ENCODE data around the gene ITGA2.
"Not testable (repeated sequence)": the region's sequence is repeated elsewhere in the genome, so short reads cannot be mapped to it uniquely, and the experiment has no call there.

ITGA2 gene

GRCh38 chr5:53109443-53110127 lies 120.4 kb downstream of the ITGA2 start, which contains the start of gene MOCS2:
TSS of gene MOCS2 (minus strand) at chr5:53109757. CDS start at chr5:53107174, 2,583 bp downstream.
- DNase-seq, result peak; percentile 93

DNA sequence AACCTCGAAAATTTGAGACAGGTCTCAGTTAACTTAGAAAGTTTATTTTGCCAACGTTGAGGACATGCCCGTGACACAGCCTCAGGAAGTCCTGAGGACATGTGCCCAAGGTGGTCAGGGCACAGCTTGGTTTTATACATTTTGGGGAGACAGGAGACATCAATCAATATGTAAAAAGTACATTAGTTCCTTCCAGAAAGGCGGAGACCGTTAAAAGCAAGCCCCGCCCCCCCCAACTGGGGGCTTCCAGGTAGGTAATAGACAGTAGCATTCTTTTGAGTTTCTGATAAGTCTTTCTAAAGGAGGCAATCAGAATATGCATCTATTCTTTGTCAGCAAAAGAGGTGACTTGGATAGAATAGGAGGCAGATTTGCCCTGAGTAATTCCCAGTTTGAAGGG lies 121.0 kb downstream of the ITGA2 start:
- DNase-seq, result no peak

GRCh38 chr5:53111139-53111538 lies 122.0 kb downstream of the ITGA2 start:
- DNase-seq, result no peak

GRCh38 chr5:53112307-53112706 lies 123.2 kb downstream of the ITGA2 start:
- not testable (repeated sequence) for DNase-seq

DNA sequence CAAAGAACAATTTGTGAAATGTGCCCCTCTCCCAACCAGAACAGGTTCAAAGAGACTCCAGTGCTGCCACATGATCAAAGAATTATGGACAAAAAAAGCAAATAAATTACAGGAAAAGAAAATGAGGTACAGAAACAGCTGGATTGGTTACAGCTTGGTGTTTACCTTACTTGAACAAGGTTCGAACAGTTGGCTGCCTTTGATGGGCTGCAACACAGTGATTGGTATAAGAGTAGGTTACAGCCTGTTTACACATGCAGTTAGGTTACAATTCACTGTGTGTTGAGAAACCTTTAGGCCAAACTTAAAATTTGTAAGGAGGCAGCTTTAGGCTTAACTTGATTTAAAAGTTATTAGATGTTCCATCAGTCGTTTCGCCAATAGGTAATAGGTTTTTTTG lies 123.8 kb downstream of the ITGA2 start:
- no peak for DNase-seq

- no peak for DNase-seq
Measured at GRCh38 chr5:53113947-53114346, 124.8 kb downstream of the ITGA2 start.

GRCh38 chr5:53114988-53115387 lies 125.8 kb downstream of the ITGA2 start:
- DNase-seq, result no peak

- no peak for DNase-seq
Measured at GRCh38 chr5:53116597-53116996, 127.4 kb downstream of the ITGA2 start.

DNA sequence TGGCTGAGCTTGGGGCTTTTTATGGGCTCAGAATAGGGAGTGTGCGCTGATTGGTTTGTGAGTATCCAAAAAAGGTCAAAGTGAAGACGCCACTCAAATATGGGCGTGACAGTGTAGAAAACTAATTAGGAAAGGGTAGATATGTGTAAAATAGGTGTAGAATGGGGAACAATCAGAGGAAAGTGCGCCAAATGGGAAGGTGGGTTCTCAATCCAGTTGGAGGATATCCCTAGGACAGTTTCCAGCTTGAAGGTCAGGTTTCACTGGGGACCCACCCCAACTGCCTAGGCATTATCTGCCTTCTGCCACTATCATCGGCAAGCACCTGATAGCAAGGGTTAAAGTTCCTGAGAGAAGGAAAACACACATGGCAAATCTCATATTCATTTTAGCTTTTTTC lies 129.7 kb downstream of the ITGA2 start:
- DNase-seq, result no peak

GRCh38 chr5:53120165-53120564 lies 131.0 kb downstream of the ITGA2 start:
- no peak for DNase-seq

DNA sequence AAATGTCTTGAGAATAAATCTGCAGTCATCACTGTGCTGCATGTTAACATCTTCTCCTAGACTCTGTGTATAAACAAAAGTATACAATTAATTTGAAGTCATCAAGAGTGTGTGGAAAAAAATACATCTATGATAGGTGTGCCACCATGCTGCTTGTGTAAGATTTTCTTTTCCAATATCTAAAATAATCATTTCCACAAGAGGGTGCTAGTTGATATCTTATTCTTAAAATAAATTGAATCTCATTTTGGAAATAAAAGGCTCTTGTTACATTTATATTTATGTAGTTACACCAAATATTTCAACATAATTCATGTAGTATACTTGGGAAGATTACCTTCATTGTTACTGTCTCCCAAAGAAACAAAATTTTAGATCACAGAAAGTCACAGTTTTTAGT lies 134.6 kb downstream of the ITGA2 start:
- DNase-seq, result no peak

- DNase-seq, result no peak
Measured at GRCh38 chr5:53126521-53126920, 137.4 kb downstream of the ITGA2 start.

DNA sequence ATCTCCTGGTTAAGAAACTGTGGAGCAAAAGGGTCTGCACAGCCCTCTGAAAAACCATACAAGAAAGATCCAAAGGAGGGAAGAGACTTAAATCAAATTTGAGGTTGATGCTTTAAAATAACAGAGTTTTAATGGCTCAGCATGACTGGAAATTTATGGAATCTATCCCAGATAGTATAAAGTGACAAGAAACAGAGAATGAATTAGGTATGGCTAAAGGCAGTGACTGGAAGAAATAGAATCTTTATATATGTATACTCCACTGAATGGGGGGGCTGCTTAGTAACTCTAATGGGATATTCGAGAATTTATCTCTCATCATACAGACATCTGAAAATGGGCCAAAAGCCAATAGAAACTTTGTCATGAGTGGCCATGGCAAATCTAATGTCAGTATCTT lies 138.0 kb downstream of the ITGA2 start:
- DNase-seq, result no peak

DNA sequence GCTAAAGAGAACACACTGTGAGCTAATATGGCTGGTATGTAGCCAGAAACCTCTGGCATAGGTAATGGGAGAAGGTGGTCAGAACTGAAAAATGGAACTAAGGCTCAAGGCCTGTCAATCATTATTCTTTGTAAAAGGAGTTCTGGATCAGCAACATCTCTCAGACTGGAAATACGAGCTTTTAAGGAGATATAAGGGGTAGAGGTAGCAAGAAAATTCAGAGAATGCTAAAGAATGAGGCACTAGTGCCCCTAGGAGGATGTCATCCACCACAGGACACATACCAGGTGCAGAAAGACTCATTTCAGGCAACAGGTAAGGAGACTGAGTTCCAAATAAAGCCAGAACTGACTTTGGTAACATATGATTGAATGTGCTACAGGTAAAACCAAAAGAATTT lies 139.3 kb downstream of the ITGA2 start:
- no peak for DNase-seq

DNA sequence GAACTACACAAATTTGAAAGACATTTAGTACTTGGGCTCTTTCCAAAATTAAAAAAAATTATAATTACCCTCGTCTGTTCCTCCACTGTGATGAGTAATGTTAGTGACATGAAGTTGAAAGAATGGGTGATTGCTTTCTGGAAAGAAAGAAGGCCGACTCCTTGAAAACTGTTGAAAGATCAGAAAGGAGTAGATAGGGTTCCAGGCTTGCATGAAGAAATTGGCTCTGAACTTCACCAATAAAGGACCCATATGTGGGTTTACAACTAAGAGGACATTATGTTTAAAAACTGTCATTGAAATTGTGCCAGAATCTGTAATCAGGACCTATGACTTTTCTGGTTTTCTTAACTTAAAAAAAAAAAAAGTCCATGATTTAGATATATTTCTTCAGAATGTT lies 141.1 kb downstream of the ITGA2 start:
- no peak for DNase-seq

GRCh38 chr5:53133020-53133419 lies 143.9 kb downstream of the ITGA2 start:
- no peak for DNase-seq
